ENCODE measurements around the gene SECISBP2L. TPM values are rescaled to one million over a fixed set of nuclear protein-coding genes. Genes with fewer than 3 reads are reported as not detected.

The SECISBP2L gene
- total and polyA plus RNA-seq, 2 donors (not counting 1 experiment from before 2014, with no cell fraction given) = 13.0 to 121 TPM

- no peak for TF ChIP-seq EZH2 (IDR thresholded peaks at IDR 0.05; ENCODE audit: borderline replicate concordance, insufficient read depth, low read depth, low read length, poor library complexity, severe bottlenecking)
- H3K27me3 Mint-ChIP-seq = no peaks in the 10 kb centered on the region
- H3K4me1 ChIP-seq (ENCODE audit: control insufficient read depth in 2 of 2, insufficient read depth in 2 of 2, low read length in 2 of 2) = peaks cover 12 to 19% of the 10 kb centered on the region in 2 donors
- H3K9me3 ChIP-seq (ENCODE audit: control extremely low read depth in 1 of 3, control insufficient read depth in 2 of 3, insufficient read depth in 1 of 3, low read length in 2 of 3) = no peaks in the 10 kb centered on the region
- H4K20me1 ChIP-seq (ENCODE audit: control insufficient read depth, insufficient read depth, low read length, poor library complexity, severe bottlenecking) = peaks cover 40% of the 10 kb centered on the region
- no peak for DNase-seq
- intact Hi-C loops (cut with micrococcal nuclease) = loop anchor here (5.0 to 10.0 kb wide), 3 partner anchors 67 to 1310 kb away; partner anchors contain the start of gene GABPB1
- POLR2A ChIA-PET = interaction anchor here (1.7 kb wide), 1 partner anchor 111 kb away, joined by 7 read pairs; the partner anchor contains the start of gene COPS2
- peak overlapping the region; percentile 83 to 89 for H3K27ac ChIP-seq (ENCODE audit: low read length in 2 of 2)
- H3K4me2 ChIP-seq (replicated peaks; ENCODE audit: low read depth, low read length, poor library complexity, severe bottlenecking) = peak overlapping the region; percentile 81
- peak overlapping the region; percentile 79 for H2AFZ ChIP-seq (ENCODE audit: insufficient read depth, low read depth, low read length, poor library complexity, severe bottlenecking)
- ATAC-seq (ENCODE audit: low read depth) = no peak
- peak overlapping the region; percentile 89 for H3K9ac ChIP-seq (ENCODE audit: low read length)
- H3K9me3 Mint-ChIP-seq (ENCODE audit: insufficient read depth) = no peaks in the 10 kb centered on the region
- no CpG with 5 or more reads among the region's 8 CpGs for WGBS (ENCODE audit: insufficient coverage)
- H3K4me1 Mint-ChIP-seq = peaks cover 39% of the 10 kb centered on the region
- no peaks in the 10 kb centered on the region for H3K36me3 ChIP-seq (replicated peaks in 1 of 2; ENCODE audit: control extremely low read depth in 1 of 2, control insufficient read depth in 1 of 2, extremely low read depth in 1 of 2, insufficient read depth in 2 of 2, low read length in 1 of 2)
- CTCF ChIA-PET = interaction anchor here (1.4 to 3.4 kb wide), 3 partner anchors 97 to 111 kb away, joined by 3 to 33 read pairs (median 10); partner anchors contain the start of gene COPS2
- peak overlapping the region; percentile 98 for H3K27ac Mint-ChIP-seq
- no peaks in the 10 kb centered on the region for H3K27me3 ChIP-seq (replicated peaks in 1 of 4; ENCODE audit: control extremely low read depth in 1 of 4, control insufficient read depth in 3 of 4, insufficient read depth in 4 of 4, low read length in 3 of 4)
- H3K4me3 Mint-ChIP-seq = peak overlapping the region; percentile 95
- H3K79me2 ChIP-seq (ENCODE audit: control insufficient read depth, insufficient read depth, low read length) = peaks cover 55% of the 10 kb centered on the region
- peak overlapping the region; percentile 78 to 98 (median 80) for H3K4me3 ChIP-seq (ENCODE audit: control extremely low read depth in 1 of 5, extremely low read depth in 1 of 5, insufficient read depth in 1 of 5, low read depth in 2 of 5, low read length in 4 of 5)
Measured at GRCh38 chr15:49044766-49045606, 1.3 kb downstream of the SECISBP2L start.

GRCh38 chr15:49044002-49044401, 2.2 kb downstream of the SECISBP2L start:
- peak overlapping the region in 1 of 2 donors; percentile 83 for H3K27ac ChIP-seq (ENCODE audit: low read length in 2 of 2)
- no peak overlapping the region for H3K27ac Mint-ChIP-seq
- H2AFZ ChIP-seq (ENCODE audit: insufficient read depth, low read depth, low read length, poor library complexity, severe bottlenecking) = no peak overlapping the region
- peaks cover 12 to 19% of the 10 kb centered on the region in 2 donors for H3K4me1 ChIP-seq (ENCODE audit: control insufficient read depth in 2 of 2, insufficient read depth in 2 of 2, low read length in 2 of 2)
- no peak for DNase-seq
- H3K9me3 ChIP-seq (ENCODE audit: control extremely low read depth in 1 of 3, control insufficient read depth in 2 of 3, insufficient read depth in 1 of 3, low read length in 2 of 3) = no peaks in the 10 kb centered on the region
- TF ChIP-seq CTCF (IDR thresholded peaks at IDR 0.05) = no peak
- TF ChIP-seq EZH2 (IDR thresholded peaks at IDR 0.05; ENCODE audit: borderline replicate concordance, insufficient read depth, low read depth, low read length, poor library complexity, severe bottlenecking) = no peak
- H3K9me3 Mint-ChIP-seq (ENCODE audit: insufficient read depth) = no peaks in the 10 kb centered on the region
- H3K27me3 Mint-ChIP-seq = no peaks in the 10 kb centered on the region
- no peak for ATAC-seq (ENCODE audit: low read depth)
- no CpG with 5 or more reads among the region's 3 CpGs for WGBS (ENCODE audit: insufficient coverage)
- POLR2A ChIA-PET = no interaction called here
- no peaks in the 10 kb centered on the region for H3K27me3 ChIP-seq (replicated peaks in 1 of 4; ENCODE audit: control extremely low read depth in 1 of 4, control insufficient read depth in 3 of 4, insufficient read depth in 4 of 4, low read length in 3 of 4)
- no peaks in the 10 kb centered on the region for H3K36me3 ChIP-seq (replicated peaks in 1 of 2; ENCODE audit: control extremely low read depth in 1 of 2, control insufficient read depth in 1 of 2, extremely low read depth in 1 of 2, insufficient read depth in 2 of 2, low read length in 1 of 2)
- H3K9ac ChIP-seq (ENCODE audit: low read length) = peak overlapping the region; percentile 89
- peak overlapping the region; percentile 60 for H3K4me3 Mint-ChIP-seq
- intact Hi-C loops (cut with micrococcal nuclease) = loop anchor here (10.0 kb wide), 1 partner anchor 1311 kb away; the partner anchor contains the start of gene GABPB1
- CTCF ChIA-PET = interaction anchor here (3.4 kb wide), 1 partner anchor 102 kb away, joined by 33 read pairs; no protein-coding TSS in a partner anchor
- H3K4me3 ChIP-seq (ENCODE audit: control extremely low read depth in 1 of 5, extremely low read depth in 1 of 5, insufficient read depth in 1 of 5, low read depth in 2 of 5, low read length in 4 of 5) = peak overlapping the region in 1 of 5 experiments; percentile 5
- H4K20me1 ChIP-seq (ENCODE audit: control insufficient read depth, insufficient read depth, low read length, poor library complexity, severe bottlenecking) = peaks cover 50% of the 10 kb centered on the region
- H3K4me2 ChIP-seq (replicated peaks; ENCODE audit: low read depth, low read length, poor library complexity, severe bottlenecking) = peak overlapping the region; percentile 81
- peaks cover 64% of the 10 kb centered on the region for H3K79me2 ChIP-seq (ENCODE audit: control insufficient read depth, insufficient read depth, low read length)
- peaks cover 46% of the 10 kb centered on the region for H3K4me1 Mint-ChIP-seq
